NCI-H1417 (cell line): ENCODE results near the gene TAS2R41.

Experiments used
- DNase-seq, 3 experiments: peaks; one replicate each; lab custom pipeline; 2025; lab: John Stamatoyannopoulos, UW

TAS2R41 gene

DNA sequence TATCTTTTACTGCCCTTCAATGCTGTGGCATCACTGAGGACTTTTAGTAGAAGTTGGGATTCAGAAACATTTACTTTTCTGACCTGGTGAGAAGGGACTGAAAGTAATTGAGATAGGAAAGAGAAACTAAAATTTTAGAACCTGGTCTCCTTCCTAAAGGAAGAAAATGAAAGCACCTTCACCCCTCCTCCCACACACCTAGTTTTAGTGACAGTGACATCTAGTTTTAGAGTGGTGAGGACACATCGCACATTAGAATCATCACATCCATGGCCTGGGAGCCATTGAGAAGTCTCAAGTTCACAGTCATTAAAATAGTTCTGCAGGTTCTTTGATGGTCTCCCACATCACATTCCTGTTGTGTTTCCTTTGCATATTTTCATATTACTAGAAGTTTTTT is 16.1 kb downstream of the TAS2R41 start:
- no peak for DNase-seq

GRCh38 chr7:143494622-143495021 is 16.9 kb downstream of the TAS2R41 start:
- no peak for DNase-seq

- no peak for DNase-seq
These were observed 18.2 kb downstream of the TAS2R41 start for GRCh38 chr7:143495851-143496250.

- no peak for DNase-seq
These were observed 18.6 kb downstream of the TAS2R41 start for GRCh38 chr7:143496263-143496662.

- DNase-seq, result no peak
These were observed 19.5 kb downstream of the TAS2R41 start for GRCh38 chr7:143497008-143497795.

DNA sequence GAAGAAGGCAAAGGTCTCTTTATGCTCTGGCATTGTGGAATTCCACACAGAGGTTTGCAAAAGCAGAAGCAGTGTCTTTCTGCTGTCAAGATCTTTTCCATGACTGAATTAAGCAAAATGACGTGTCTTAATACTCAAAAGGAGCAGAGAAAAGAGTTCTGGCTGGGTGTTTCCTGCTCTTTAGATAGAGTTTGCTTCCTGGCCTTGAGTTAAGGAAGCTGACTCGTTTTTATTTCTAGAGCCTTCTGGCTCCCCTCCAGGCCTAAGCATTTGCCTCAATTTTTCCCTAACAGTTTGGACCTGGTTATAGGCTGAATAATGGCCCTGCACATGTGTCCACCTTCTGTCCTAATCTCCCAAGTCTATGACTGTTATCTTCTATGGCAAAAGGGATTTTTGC is 21.6 kb downstream of the TAS2R41 start:
- no peak for DNase-seq

DNA sequence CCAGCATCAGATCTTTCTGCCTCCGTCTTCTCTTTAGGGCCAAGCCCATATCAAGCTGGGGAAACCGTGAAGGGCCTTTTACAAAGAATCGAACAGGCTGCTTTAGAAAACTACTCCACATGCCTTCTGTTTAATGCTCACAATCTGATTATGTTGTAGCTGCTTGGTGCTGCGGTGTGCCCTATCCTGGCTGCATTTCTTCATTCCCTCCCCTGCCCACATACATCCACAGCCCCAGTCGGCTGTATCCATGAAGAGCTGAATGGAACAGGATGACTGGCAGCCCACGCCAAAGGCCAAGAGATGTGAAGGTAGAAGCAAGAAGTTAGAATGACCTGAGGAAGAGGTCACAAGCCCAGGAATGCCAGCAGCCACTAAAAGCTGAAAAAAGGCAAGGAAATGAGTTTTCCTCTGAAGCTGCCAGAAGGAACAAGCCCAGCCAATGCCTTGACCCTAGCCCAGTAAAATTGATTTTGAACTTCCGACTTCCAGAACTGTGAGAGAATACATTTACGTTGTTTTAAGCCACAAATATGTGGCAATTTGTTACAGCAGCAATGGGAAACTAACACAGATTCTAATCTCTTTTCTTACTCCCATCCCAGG is 22.2 kb downstream of the TAS2R41 start:
- no peak for DNase-seq

DNA sequence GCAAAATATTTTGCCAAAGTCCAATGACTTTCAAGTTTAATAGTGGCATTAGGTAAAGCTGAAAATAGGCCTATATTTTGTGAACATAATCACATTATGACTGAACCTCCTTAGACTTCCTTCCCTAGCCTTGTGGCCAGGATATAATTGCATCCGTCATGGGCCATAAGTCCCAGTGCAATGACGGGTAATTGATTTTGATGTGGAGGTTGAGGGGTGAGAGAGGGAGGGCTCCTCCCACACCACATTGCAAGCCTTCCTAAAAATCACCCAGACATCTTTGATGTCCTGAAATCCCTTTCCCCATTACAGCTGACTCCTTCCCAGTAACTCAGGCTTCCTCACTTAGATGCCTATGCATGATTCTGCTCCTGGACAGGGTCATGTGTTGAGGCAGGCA is 25.6 kb downstream of the TAS2R41 start:
- DNase-seq, result no peak

DNA sequence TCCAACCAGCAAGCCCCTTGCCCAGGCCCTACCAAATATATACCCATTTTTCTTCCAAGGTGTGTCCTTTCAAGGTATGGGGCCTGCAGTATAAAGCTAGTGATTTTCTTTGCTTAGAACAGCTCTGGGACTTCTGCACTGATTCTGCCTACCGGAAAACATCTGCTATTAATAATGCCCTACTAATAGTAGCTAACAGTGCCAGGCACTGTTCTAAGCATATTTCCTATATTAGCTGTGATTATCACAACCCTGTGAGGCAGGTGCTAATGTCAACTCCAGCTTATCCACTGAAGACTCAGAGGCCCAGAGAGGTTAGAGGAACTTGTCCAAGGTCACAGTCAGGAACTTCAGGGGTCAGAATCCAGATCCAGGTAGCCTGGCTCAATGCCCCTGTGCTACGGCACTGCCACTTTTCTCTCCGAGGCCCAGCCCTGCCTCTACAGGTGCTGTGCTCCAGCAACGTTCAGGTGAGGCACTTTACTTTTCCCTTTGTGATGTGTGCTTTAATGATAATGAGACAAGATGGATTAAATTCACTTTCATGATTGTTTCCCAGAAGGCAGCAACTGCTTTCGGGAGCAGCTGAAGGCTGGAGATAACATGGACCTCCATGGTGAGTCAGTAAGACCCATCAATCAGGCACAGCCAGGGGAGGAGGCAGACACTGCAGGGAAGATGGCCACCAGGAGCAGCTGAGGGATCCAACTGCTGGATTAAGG is 26.7 kb downstream of the TAS2R41 start:
- no peak for DNase-seq

DNA sequence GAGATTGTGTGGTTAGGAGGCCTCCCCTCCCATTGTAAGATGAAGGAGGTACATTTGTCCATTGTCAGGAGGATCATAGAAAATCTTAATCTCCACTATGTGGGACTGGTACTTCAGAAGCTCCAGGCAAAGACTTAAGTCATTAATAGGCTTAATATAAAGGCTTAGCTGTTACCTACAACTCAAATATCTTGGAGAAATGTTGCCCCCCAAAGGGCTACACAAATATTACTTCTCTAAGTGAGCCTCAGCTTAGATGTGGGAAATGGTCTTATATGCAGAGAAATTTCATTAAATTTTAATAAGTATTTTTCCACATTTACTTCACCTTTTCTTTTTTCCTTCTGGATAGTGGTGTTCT is 27.2 kb downstream of the TAS2R41 start:
- no peak for DNase-seq

- DNase-seq, result no peak
These were observed 28.2 kb downstream of the TAS2R41 start for GRCh38 chr7:143505838-143506237.

DNA sequence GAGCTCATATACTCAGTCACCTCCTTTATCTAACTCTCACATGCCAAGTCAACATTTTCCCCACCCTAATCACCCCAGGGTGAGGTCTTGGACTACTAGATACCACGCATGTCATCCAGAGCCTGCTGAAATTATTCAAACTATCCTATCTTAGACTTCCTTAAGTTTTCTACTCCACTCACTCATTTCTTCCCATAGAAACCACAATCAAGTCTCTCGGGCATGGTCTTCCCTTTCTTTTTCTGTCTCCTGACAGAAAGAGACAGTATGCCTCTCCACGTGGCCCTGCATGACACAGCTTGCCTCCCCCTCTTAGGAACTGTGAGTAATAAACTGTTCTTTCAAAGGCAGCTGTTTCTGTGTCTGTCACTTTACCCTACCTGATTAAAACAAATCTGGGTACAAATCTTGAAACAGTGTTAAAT is 29.4 kb downstream of the TAS2R41 start:
- no peak for DNase-seq

- no peak for DNase-seq
These were observed 29.9 kb downstream of the TAS2R41 start for GRCh38 chr7:143507534-143508055.

DNA sequence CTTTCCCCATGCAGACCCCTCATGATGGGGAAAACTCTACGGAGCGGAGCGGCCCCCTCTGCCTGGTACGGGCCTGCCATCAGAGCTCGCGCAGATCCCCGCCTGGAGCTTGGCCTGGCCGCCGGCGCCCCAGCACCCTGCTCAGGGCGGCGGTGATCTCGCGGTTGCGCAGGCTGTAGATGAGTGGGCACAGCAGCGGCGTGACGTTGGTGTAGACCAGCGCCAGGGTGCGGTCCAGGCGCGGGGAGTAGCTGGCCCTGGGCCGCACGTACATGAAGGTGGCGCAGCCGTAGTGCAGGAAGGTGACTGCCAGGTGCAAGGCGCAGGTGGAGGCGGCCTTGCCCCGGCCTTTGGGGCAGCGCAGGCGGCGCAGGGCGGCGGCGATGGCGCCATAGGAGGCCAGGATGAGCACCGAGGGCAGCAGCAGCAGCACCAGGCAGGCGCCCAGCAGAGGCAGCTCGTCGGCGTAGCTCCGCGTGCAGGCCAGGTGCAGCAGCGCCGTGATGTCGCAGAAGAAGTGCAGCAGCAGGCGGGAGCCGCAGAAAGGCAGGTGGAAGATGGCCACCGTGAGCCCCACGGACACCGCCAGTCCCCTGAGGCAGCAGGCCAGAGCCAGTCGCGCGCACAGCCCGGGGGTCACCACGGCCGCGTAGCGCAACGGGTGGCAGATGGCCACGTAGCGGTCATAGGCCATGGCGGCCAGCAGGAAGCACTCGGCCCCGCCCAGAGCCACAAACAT is 33.4 kb downstream of the TAS2R41 start:
- DNase-seq, result peak in 1 of 3 experiments; percentile 59

- no peak for DNase-seq
These were observed 33.9 kb downstream of the TAS2R41 start for GRCh38 chr7:143511593-143512047.

DNA sequence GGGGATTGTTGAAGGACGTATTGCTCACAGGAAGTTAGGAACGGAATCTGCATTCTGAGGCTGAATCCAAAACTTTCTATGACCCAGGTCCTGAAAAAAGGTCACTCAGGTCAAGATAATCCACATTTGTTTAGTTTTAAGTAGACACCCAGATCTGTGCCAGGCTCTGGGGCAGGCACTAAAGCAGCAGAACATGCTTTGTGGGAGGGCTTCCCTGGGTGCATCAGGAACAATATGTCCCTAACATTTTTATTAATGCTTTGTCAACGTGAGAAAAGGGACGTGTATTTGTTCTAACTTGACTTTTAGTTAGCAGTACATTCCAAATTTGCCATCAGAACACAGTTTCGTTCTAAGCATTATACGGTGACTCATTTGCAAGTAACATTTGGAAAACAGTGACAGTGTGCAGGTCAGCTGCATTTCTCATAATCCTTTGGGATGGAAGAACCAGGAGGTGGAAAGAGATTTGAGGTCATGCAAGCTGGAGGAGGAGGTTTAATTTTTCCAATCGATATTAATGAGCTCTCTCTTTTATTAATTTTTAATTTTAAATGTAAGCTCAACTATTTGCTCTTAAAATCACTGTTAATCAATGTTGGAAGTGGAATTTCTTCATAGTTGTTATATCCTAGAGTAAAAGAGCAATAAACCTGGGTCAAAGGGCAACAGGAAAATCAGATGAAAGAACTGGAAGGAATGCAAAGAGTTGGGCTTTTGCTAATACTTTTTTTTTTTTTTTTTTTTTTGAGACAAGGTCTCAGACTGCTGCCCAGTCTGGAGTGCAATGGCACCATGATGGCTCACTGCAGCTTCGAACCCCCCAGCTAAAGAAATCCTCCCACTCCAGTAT is 35.0 kb downstream of the TAS2R41 start:
- DNase-seq, result no peak

- no peak for DNase-seq
These were observed 36.8 kb downstream of the TAS2R41 start for GRCh38 chr7:143514487-143514886.

- DNase-seq, result no peak
These were observed 37.5 kb downstream of the TAS2R41 start for GRCh38 chr7:143514995-143515735.

DNA sequence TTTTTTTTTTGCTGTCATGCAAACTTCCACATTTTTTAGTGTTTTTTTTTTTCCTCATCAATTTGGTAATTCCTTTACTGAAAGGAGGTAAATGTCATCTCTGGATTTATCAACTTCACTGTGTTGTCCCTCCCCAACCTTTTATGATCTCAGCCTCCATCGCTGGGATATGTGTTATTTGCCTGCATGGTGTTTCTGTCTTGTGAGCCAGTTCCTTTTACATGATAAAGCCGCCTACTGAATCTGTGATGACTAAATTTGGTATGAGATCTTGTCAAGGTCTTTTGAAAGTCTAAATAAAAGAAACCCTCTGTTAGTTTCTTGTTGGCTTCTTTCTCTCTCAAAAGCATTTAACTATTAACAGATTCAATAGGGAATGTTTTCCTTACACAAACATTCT is 39.3 kb downstream of the TAS2R41 start:
- DNase-seq, result no peak

DNA sequence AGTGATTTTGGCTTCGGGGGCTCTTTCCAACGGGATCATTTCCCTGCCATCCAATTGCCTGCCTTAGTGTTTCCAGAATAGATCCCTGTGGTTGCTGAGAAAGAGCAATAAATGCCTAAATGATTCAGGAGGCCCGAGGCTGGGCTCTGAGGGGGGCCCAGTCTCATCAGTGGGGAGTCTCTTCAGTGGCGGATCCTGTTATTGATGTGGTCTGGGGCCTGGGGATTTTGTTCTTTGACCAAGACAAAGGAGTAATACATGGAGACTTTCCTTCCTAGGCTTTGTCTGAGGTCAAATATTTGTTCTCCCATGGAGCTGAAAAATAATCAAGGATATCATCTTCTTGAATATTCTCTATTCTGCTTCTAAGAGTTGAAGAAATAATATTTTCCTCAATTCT is 40.8 kb downstream of the TAS2R41 start:
- DNase-seq, result no peak
